AG09319 (cell line): ENCODE measurements around the gene DNASE1L3.
A peak's percentile ranks its signal among the peaks of the same experiment; 100 is the strongest.
"Not testable (repeated sequence)": the region's sequence is repeated elsewhere in the genome, so short reads cannot be mapped to it uniquely, and the experiment has no call there.

Experiments
- DNase-seq: peaks from one replicate; pipeline ENCODE4 v3.0.0-alpha.2; 2010; ENCODE audit warnings: low read depth; ENCODE audit errors: extremely low read depth
- TF ChIP-seq, protein P1 (sequence below): IDR thresholded peaks from 2 replicates; pipeline ENCODE4 v1.5.1; 2011; ENCODE audit warnings: low read depth, mild to moderate bottlenecking, inconsistent platforms, low read length, moderate library complexity

The DNASE1L3 gene

DNA sequence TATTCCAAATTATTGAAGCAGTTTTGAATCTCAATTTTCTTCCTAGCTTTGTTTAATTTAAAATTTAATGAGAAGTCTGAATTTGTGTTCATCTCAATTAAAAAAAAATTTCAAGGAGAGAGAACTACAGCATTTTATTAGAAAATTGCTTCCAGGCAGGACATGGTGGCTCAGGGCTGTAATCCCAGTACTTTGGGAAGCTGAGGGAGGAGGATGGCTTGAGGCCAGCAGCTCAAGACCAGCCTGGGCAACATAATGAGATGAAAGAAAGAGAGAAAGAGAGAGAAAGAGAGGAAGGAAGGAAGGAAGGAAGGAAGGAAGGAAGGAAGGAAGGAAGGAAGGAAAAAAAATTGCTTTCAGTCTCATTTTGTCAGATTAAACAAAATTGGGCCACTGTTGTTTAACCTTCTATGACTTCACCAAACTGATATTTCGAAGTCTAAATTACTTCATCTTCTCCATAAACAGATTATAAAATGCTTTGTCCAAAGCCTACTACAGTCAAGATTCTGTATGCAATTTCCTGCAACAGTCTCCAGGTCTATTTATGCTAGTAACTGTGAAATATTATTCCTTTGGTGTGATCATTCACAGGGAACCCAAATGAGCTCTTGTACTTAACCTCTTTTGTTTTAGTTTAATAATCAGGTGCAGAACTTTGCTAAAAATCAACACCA lies 20.2 kb upstream of the DNASE1L3 start:
- TF ChIP-seq, protein P1, sequence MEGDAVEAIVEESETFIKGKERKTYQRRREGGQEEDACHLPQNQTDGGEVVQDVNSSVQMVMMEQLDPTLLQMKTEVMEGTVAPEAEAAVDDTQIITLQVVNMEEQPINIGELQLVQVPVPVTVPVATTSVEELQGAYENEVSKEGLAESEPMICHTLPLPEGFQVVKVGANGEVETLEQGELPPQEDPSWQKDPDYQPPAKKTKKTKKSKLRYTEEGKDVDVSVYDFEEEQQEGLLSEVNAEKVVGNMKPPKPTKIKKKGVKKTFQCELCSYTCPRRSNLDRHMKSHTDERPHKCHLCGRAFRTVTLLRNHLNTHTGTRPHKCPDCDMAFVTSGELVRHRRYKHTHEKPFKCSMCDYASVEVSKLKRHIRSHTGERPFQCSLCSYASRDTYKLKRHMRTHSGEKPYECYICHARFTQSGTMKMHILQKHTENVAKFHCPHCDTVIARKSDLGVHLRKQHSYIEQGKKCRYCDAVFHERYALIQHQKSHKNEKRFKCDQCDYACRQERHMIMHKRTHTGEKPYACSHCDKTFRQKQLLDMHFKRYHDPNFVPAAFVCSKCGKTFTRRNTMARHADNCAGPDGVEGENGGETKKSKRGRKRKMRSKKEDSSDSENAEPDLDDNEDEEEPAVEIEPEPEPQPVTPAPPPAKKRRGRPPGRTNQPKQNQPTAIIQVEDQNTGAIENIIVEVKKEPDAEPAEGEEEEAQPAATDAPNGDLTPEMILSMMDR: no peak
- no peak for DNase-seq

DNA sequence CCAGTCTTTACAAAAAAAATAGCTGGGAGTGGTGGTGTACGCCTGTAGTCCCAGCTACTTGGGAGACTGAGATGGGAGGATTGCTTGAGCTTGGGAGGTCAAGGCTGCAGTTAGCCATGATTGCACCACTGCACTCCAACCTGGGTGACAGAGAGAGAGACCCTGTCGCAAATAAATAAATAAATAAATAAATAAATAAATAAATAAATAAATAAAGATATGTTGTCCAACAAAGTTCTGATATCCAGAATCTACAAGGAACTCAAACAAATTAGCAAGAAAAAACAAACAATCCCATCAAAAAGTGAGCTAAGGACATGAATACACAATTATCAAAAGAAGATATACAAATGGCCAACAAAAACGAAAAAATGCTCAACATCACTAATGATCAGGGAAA lies 17.2 kb upstream of the DNASE1L3 start:
- not testable (repeated sequence) for DNase-seq

GRCh38 chr3:58223855-58224254 lies 13.1 kb upstream of the DNASE1L3 start:
- DNase-seq: no peak
- TF ChIP-seq, protein P1: no peak

DNA sequence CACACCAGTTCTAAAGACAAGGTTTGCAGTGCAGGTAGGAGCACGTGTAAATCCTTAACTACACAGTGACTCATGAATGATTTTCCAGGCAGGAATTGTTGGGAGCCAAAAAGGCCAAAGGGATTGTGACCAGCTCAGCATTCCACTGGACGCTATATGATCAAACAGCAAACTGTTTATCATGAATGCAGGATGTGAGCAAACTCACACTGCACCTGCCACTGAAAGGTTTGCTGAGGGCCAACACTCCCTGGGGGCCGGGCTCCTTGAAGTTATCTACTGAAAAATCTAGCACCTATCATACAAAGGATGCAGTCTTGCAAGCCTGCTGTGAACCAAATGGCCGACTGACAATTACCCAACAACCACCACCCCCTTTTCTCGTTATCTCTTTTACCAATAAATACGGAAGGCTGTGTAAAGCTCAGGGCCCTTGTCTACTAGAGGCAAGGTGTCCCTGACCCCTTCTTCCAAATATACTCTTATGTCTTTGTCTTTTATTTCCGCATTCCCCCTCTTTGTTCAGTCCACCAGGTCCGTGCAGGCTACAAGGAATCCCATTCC lies 11.5 kb upstream of the DNASE1L3 start:
- TF ChIP-seq, protein P1: no peak
- DNase-seq: no peak

- TF ChIP-seq, protein P1: no peak
Measured at GRCh38 chr3:58218904-58219303, 8.1 kb upstream of the DNASE1L3 start.

GRCh38 chr3:58217209-58217811 lies 6.5 kb upstream of the DNASE1L3 start:
- DNase-seq: no peak
- TF ChIP-seq, protein P1: peak; percentile 77

More at GRCh38 chr3:58218904-58219303, 8.1 kb upstream of the DNASE1L3 start:
- DNase-seq: no peak

DNA sequence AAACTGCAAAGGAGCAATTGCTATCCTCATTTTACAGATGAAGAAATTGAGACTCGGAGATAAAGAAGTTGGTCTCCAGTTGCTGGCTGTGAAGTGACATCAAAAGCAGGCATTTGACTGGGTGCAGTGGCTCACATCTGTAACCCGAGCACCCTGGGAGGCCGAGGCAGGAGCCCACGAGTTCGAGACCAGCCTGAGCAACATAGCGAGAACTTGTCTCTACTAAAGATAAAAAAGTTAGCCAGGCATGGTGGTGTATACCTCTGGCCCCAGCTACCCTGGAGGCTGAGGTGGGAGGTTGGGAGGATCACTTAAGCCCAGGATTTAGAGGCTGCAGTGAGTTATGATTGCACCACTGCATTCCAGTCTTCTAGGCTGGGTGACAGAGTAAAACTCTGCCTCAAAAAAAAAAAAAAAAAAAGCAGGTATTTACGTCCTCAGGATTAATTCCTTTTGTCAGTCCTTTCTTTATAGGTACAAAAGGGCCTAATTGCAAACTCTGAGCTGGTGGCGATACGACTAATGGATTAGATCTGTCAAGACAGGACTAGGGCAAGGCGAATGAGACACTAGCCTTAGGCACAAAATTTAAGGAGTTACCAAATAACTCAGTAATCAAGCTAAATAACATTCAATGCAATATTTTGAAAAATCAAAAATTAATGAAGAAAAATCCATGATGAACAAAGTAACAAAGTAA lies 5.9 kb upstream of the DNASE1L3 start:
- no peak for DNase-seq

More for the DNA sequence above, 5.9 kb upstream of the DNASE1L3 start:
- TF ChIP-seq, protein P1: no peak
